ENCODE results near the gene TMEM42.

GRCh38 chr3:44899683-44900367 lies 38.1 kb downstream of the TMEM42 start:
- TF ChIP-seq, protein P1, sequence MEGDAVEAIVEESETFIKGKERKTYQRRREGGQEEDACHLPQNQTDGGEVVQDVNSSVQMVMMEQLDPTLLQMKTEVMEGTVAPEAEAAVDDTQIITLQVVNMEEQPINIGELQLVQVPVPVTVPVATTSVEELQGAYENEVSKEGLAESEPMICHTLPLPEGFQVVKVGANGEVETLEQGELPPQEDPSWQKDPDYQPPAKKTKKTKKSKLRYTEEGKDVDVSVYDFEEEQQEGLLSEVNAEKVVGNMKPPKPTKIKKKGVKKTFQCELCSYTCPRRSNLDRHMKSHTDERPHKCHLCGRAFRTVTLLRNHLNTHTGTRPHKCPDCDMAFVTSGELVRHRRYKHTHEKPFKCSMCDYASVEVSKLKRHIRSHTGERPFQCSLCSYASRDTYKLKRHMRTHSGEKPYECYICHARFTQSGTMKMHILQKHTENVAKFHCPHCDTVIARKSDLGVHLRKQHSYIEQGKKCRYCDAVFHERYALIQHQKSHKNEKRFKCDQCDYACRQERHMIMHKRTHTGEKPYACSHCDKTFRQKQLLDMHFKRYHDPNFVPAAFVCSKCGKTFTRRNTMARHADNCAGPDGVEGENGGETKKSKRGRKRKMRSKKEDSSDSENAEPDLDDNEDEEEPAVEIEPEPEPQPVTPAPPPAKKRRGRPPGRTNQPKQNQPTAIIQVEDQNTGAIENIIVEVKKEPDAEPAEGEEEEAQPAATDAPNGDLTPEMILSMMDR (IDR thresholded peaks at IDR 0.05) = no peak
- no peak for TF ChIP-seq POLR2A (IDR thresholded peaks at IDR 0.05)

All from lower leg skin (tissue), 3 donors.